Activated T-helper 2 cell treated with anti-CD3 and anti-CD28 coated beads, Interferon-gamma antibody, Interleukin-2, Interleukin-4, amounts not matched to agents 10 μg/mL and 5 μg/mL and 100 μg/mL, durations not matched to agents 14 hours and 24 hours and 36 hours (primary cell): ENCODE results near the gene ATXN7L2. TPM values are rescaled to one million over a fixed set of nuclear protein-coding genes. Genes with fewer than 3 reads are reported as not detected.

Experiments used
- DNase-seq: peaks from one replicate; pipeline ENCODE4 v3.0.0; 2021; ENCODE audit warnings: low spot score
- H3K27ac Mint-ChIP-seq: one replicate; pipeline ENCODE4 v1.8.0; 2021; ENCODE audit warnings: mixed read lengths
- H3K27me3 Mint-ChIP-seq: one replicate; pipeline ENCODE4 v1.8.0; 2021; ENCODE audit warnings: low read depth, mixed read lengths
- H3K36me3 Mint-ChIP-seq: one replicate; pipeline ENCODE4 v1.8.0; 2021; ENCODE audit warnings: low read depth, mixed read lengths
- H3K4me1 Mint-ChIP-seq: one replicate; pipeline ENCODE4 v1.8.0; 2021; ENCODE audit warnings: low read depth, mixed read lengths
- H3K4me3 Mint-ChIP-seq: one replicate; pipeline ENCODE4 v1.8.0; 2021; ENCODE audit warnings: low read depth, mild to moderate bottlenecking, moderate library complexity, mixed read lengths
- H3K9me3 Mint-ChIP-seq: one replicate; pipeline ENCODE4 v1.8.0; 2021; ENCODE audit warnings: mixed read lengths
- intact Hi-C: fragments of 100-400 bp; cut with micrococcal nuclease; formaldehyde crosslinking; loops from one replicate; pipeline ENCODE4 v1.15.1; 2023
- total RNA-seq: library from RNA; stranded (reverse); gene quantifications from 2 replicates; pipeline ENCODE4 v1.2.3, GENCODE V29; 2022

ATXN7L2 gene
- total RNA-seq, 1 donor from 2014 or later = 11.9 TPM

- Mint-ChIP-seq H3K36me3 (no peaks in the 10 kb centered on the region), H3K27ac (no peak overlapping the region), H3K4me3 (no peak overlapping the region), H3K4me1 (peaks cover 18% of the 10 kb centered on the region), H3K9me3 (no peaks in the 10 kb centered on the region), H3K27me3 (peaks cover 8% of the 10 kb centered on the region)
- no peak for DNase-seq
- intact Hi-C loops = no loop called here
Measured at GRCh38 chr1:109527846-109528695, 44.4 kb downstream of the ATXN7L2 start.

DNA sequence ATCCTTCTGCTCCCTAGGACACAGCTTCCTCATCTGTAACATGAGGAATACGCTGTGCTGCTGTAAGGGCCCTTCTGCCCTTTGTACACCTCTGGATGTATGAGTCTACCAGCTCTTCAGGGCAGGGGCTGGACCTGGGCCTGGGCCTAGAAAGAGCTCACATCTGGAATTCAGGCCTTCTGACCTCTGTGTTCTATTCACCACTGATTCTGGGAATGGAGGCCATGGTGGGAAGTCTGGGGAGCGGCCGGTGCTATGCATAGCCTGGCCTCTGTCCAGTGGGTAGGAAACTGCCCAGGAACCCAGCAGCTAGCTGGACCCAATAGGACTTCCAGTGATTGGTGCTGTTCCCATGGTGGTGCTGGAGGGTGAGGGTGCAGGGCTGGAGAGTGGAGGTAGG, 45.0 kb downstream of the ATXN7L2 start:
- Mint-ChIP-seq H3K36me3 (no peaks in the 10 kb centered on the region), H3K4me1 (peaks cover 19% of the 10 kb centered on the region), H3K27ac (no peak overlapping the region), H3K4me3 (no peak overlapping the region), H3K9me3 (no peaks in the 10 kb centered on the region), H3K27me3 (peaks cover 8% of the 10 kb centered on the region)
- intact Hi-C loops = no loop called here
- DNase-seq = no peak

- no peaks in the 10 kb centered on the region for H3K36me3 Mint-ChIP-seq
- no peak overlapping the region for H3K4me3 Mint-ChIP-seq
- no peaks in the 10 kb centered on the region for H3K9me3 Mint-ChIP-seq
- H3K27me3 Mint-ChIP-seq = peaks cover 3% of the 10 kb centered on the region
- intact Hi-C loops = loop anchor here (10.0 kb wide), 1 partner anchor 415 kb away; the partner anchor contains the start of gene ELAPOR1
- H3K27ac Mint-ChIP-seq = no peak overlapping the region
- H3K4me1 Mint-ChIP-seq = peaks cover 19% of the 10 kb centered on the region
- DNase-seq = no peak
Measured at GRCh38 chr1:109529881-109530456, 46.3 kb downstream of the ATXN7L2 start.

- Mint-ChIP-seq H3K27ac (peak overlapping the region; percentile 0), H3K36me3 (no peaks in the 10 kb centered on the region), H3K9me3 (no peaks in the 10 kb centered on the region), H3K27me3 (peaks cover 3% of the 10 kb centered on the region), H3K4me1 (peaks cover 19% of the 10 kb centered on the region), H3K4me3 (no peak overlapping the region)
- no peak for DNase-seq
- intact Hi-C loops = loop anchor here (10.0 kb wide), 1 partner anchor 416 kb away; the partner anchor contains the start of gene ELAPOR1
Measured at GRCh38 chr1:109530457-109531087, 46.9 kb downstream of the ATXN7L2 start.

DNA sequence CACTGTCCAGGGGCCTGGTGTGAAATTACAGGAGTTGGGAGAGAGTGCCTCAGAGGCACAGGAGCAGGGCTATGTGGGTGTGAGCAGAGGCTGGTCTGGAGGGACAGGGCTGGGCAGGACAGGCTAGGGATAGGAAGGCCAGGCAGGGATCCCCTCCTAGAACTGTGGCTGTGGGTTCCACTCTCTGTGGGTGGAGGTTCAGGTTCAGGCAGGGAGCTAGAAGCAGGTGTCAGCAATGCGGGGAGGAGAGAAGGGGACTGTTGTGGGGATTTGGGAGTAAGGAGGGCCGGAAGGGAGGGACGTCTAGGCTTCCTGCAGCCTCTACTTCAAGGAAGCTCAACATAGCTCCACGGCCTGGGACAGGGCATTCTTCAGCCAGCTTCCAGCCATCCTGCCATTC, 47.7 kb downstream of the ATXN7L2 start:
- no peak overlapping the region for H3K4me3 Mint-ChIP-seq
- intact Hi-C loops = loop anchor here (10.0 kb wide), 1 partner anchor 417 kb away; the partner anchor contains the start of gene ELAPOR1
- H3K4me1 Mint-ChIP-seq = peaks cover 19% of the 10 kb centered on the region
- peak overlapping the region; percentile 0 for H3K27ac Mint-ChIP-seq
- no peaks in the 10 kb centered on the region for H3K36me3 Mint-ChIP-seq
- no peak for DNase-seq
- no peaks in the 10 kb centered on the region for H3K27me3 Mint-ChIP-seq
- H3K9me3 Mint-ChIP-seq = no peaks in the 10 kb centered on the region

- no peak for DNase-seq
- no peak overlapping the region for H3K4me3 Mint-ChIP-seq
- peaks cover 19% of the 10 kb centered on the region for H3K4me1 Mint-ChIP-seq
- no peaks in the 10 kb centered on the region for H3K9me3 Mint-ChIP-seq
- no peaks in the 10 kb centered on the region for H3K27me3 Mint-ChIP-seq
- no peaks in the 10 kb centered on the region for H3K36me3 Mint-ChIP-seq
- intact Hi-C loops = loop anchor here (1.0 to 10.0 kb wide), 6 partner anchors 38 to 417 kb away; partner anchors contain the start of genes CYB561D1, ELAPOR1 and PSMA5
- no peak overlapping the region for H3K27ac Mint-ChIP-seq
Measured at GRCh38 chr1:109531826-109532364, 48.2 kb downstream of the ATXN7L2 start.

DNA sequence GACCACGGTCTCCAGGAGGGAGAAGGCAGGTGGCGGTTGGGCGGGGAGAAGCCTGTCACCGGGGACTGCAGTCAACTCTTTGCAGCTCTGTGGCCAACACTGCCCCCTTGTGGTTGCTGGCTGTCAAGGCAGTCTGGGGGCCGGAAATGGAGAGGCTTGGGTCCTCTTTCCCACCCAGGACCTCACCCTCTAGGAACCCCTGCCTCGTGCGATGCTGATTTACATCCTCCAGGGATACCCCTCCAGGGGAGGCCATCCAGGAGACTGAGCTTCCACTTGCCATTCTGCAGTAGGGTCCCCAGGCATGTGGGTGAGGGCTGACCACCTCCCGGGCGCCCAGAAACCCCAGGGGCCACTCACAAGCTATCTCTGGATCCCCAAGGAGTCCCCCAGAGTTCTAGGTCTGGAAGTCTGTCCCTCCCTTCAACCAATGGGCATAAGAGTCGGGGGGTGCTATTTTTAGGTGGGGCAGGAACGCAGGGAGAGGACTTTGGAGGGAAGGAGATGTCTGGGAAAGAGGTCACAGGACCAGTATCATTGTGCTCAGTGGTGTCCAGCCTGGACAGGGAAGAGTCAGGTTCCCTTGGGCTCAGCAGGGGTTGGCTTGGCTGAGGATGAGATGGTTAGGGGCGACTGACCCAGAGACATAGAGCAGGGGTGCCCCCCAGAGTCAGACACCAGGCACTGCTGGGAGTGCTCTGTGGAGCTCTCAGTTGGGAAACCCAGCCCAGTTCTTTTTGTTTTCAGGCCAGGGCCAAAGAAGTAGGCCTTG, 48.8 kb downstream of the ATXN7L2 start:
- intact Hi-C loops = loop anchor here (1.0 to 10.0 kb wide), 6 partner anchors 38 to 418 kb away; partner anchors contain the start of genes CYB561D1, ELAPOR1 and PSMA5

GRCh38 chr1:109534307-109534858, 50.7 kb downstream of the ATXN7L2 start:
- H3K4me3 Mint-ChIP-seq = no peak overlapping the region
- no peak for DNase-seq
- H3K9me3 Mint-ChIP-seq = no peaks in the 10 kb centered on the region
- peaks cover 19% of the 10 kb centered on the region for H3K4me1 Mint-ChIP-seq
- no peak overlapping the region for H3K27ac Mint-ChIP-seq
- intact Hi-C loops = loop anchor here (10.0 kb wide), 1 partner anchor 420 kb away; the partner anchor contains the start of gene ELAPOR1
- no peaks in the 10 kb centered on the region for H3K36me3 Mint-ChIP-seq
- H3K27me3 Mint-ChIP-seq = no peaks in the 10 kb centered on the region

More for the DNA sequence above, 48.8 kb downstream of the ATXN7L2 start:
- H3K36me3 Mint-ChIP-seq = no peaks in the 10 kb centered on the region
- peak overlapping the region; percentile 80 for H3K27ac Mint-ChIP-seq
- H3K27me3 Mint-ChIP-seq = no peaks in the 10 kb centered on the region
- DNase-seq = peak; percentile 83
- peak overlapping the region; percentile 32 for H3K4me3 Mint-ChIP-seq
- peaks cover 19% of the 10 kb centered on the region for H3K4me1 Mint-ChIP-seq
- no peaks in the 10 kb centered on the region for H3K9me3 Mint-ChIP-seq

DNA sequence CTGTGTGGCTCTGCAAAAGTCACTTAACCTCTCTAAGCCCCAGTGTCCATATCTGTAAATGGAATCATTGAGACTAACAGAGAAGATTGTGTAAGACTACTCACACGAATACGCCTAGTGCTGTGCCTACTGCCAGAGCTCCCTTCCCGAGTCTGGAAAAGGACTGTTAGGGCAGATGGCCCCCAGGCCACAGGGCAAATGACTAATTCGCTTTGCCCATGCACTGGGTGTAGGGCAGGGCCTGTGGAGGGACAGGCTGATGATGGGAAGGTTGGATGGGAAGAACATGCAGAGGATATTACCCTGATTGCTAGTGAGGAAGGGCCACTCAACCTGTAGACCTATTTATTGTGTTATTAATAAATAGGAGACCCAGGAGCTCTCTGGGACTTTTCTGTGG, 51.8 kb downstream of the ATXN7L2 start:
- Mint-ChIP-seq H3K36me3 (no peaks in the 10 kb centered on the region), H3K27ac (no peak overlapping the region), H3K27me3 (no peaks in the 10 kb centered on the region), H3K4me3 (no peak overlapping the region), H3K9me3 (no peaks in the 10 kb centered on the region), H3K4me1 (peaks cover 19% of the 10 kb centered on the region)
- no peak for DNase-seq
- intact Hi-C loops = loop anchor here (10.0 kb wide), 1 partner anchor 421 kb away; the partner anchor contains the start of gene ELAPOR1

GRCh38 chr1:109535971-109536491, 52.3 kb downstream of the ATXN7L2 start:
- intact Hi-C loops = loop anchor here (10.0 kb wide), 1 partner anchor 421 kb away; the partner anchor contains the start of gene ELAPOR1
- H3K27ac Mint-ChIP-seq = no peak overlapping the region
- no peak overlapping the region for H3K4me3 Mint-ChIP-seq
- H3K4me1 Mint-ChIP-seq = peaks cover 16% of the 10 kb centered on the region
- DNase-seq = no peak
- no peaks in the 10 kb centered on the region for H3K36me3 Mint-ChIP-seq
- no peaks in the 10 kb centered on the region for H3K27me3 Mint-ChIP-seq
- H3K9me3 Mint-ChIP-seq = no peaks in the 10 kb centered on the region

- Mint-ChIP-seq H3K4me3 (no peak overlapping the region), H3K4me1 (peaks cover 5% of the 10 kb centered on the region), H3K36me3 (no peaks in the 10 kb centered on the region), H3K27me3 (no peaks in the 10 kb centered on the region), H3K9me3 (no peaks in the 10 kb centered on the region), H3K27ac (no peak overlapping the region)
- no peak for DNase-seq
- intact Hi-C loops = loop anchor here (10.0 kb wide), 1 partner anchor 423 kb away; the partner anchor contains the start of gene ELAPOR1
Measured at GRCh38 chr1:109537450-109538178, 53.9 kb downstream of the ATXN7L2 start.
